ENCODE results near the gene MDFI.

- TF ChIP-seq POLR2A (IDR thresholded peaks at IDR 0.05) (no peak), CTCF (IDR thresholded peaks at IDR 0.05) (no peak)
Measured at GRCh38 chr6:41647061-41647511, 8.8 kb downstream of the MDFI start.

Data from testis (tissue), 2 donors.